NCI-H187 treated with DMSO at 0.1 percent for 48 hours (cell line): ENCODE data around the gene PCLO.

Source experiments
- DNase-seq: peaks from one replicate; lab custom pipeline; 2025; lab: John Stamatoyannopoulos, UW

Gene PCLO

DNA sequence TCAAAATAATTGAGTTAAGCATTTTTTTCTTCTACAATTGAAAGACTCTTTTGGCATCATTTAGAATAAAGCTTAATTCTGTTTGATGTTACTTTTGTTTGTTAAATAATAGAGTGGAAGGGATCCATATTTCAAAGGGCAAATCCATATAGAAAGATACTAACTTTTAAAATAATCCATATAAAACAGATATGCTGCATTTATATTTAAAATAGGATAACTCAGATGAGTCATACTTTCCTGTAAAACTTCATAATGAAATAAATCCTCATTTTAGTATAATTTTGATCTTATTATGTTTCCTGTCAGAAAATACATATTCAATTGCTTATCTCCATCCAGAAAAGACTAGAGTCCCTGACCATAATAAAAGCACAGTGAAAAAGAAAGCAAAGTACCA, 323.6 kb downstream of the PCLO start:
- DNase-seq, result no peak

GRCh38 chr7:82838314-82838713, 324.4 kb downstream of the PCLO start:
- no peak for DNase-seq

DNA sequence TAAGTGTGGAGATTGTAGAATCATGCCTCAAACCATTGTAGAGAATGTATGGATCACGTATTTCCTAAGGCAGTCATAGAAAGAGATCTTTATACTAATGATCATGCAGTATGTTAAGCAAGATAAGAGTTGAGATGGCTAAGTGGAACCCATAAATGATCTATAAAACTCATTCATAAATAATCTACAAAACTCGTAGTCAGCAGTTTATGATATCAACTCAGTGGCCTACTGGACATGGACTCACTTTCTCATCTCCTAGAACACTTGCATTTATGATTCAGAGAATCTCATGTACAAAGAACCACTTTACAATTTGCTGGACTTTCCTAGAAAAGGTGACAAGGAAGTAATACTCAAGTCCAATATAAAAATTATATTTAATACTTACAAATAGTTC, 339.6 kb downstream of the PCLO start:
- no peak for DNase-seq

- no peak for DNase-seq
These were observed 341.6 kb downstream of the PCLO start for GRCh38 chr7:82821037-82821436.

DNA sequence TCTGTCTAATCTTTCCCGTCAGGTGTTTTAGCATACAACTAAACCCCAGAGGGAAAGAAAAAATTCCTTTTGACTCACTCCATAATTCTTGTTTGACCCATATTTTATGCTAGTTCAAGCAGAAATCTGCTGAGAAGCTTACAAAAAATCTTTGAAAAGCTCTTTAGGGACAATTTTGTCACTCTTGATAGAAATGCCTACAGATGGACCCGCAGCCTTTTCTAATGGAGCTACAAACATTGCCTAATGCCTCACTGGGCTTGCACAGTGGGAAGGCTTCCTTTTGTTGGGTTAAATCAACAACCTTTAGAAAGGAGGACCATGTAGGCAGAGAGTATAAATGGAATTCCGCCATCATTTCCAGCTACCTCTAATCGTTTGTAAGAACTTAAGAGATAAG, 344.5 kb downstream of the PCLO start:
- no peak for DNase-seq

GRCh38 chr7:82816272-82816671, 346.4 kb downstream of the PCLO start:
- DNase-seq, result no peak

DNA sequence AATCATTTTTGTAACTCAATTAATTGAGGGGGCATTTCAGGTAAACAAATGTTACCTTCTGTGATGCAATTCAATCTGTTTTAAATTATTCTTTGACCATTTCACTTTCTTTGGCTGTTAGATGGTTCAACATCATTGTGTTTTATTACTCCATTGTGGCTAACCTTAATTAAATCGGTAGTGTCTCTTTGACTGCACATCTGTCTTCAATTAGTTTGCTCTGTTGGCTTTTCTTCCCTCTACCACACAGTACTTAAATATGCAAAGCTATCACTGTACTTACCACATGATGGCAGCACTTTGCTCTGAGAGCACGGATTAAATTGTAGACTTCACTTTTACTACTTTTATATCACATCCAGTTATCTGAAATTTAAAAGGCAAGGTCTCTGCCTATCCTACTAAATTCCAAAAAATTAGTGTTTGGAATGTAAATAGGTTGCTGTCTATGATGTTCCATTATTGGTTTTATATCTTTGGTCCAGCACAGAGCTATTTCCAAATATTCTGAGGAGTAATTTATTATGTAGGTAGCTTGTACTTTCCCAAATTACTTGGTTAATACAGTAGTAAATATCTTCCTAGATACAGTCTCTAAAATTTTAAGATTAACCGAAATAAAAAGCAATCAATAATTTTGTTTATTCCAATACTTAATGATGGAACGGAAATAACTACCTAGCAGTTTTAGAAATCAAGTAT, 352.0 kb downstream of the PCLO start:
- DNase-seq, result peak; percentile 24

DNA sequence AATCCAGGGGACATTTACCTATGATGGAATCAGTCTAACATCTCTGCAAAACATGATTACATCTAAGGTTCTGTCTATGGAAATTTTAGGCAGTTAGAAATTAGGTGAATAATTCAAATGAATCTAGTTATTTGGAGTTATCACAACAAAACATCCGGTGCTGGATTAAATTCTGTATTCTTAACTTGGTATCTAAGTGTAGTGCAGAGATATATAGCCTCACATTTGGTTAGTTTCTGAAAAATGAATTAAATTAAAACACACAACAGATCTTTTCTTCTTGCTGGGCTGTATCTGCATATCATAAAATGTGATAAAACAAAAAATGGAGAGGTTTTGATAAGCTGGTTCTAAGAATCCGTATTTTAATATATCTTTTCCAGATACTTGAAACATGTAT, 354.1 kb downstream of the PCLO start:
- DNase-seq, result no peak

- DNase-seq, result no peak
These were observed 357.1 kb downstream of the PCLO start for GRCh38 chr7:82805527-82805960.

DNA sequence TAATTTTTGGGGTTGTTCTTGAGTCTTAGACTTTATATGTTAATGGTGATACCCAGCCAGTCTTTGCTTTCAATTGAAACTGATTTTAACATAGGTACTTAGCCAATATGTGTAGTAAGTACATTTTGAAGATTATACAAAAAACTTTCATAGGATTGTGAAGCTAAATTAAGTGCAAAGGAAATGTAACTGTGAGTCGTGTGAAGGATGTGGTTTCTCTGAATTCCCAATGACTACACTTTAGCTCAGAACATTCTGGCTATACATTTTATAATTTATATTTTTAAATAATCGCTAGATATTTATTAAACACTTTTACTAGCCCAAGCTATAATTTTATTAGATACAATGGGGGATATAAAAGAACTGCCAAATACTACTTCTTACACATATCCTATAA, 359.3 kb downstream of the PCLO start:
- no peak for DNase-seq

GRCh38 chr7:82789883-82790609, 372.6 kb downstream of the PCLO start:
- DNase-seq, result no peak

- no peak for DNase-seq
These were observed 384.7 kb downstream of the PCLO start for GRCh38 chr7:82778021-82778420.

- DNase-seq, result no peak
These were observed 399.8 kb downstream of the PCLO start for GRCh38 chr7:82762880-82763279.

DNA sequence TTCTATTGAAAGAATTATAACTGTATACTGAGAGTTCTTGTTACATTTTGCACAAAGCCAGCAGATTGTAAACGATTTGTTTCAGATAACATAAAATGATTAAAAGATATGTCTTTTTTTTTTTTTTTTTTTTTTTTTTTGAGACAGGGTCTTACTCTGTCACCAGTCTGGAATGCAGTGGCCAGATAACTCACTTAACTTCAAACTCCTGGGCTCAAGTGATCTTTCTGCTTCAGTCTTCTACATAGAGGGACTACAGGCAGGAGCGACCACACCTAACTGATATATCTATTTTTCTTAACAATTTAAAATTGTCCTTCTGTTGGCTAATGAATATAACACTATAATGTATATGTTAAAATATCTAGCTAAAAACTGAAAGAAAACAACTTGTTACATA, 401.9 kb downstream of the PCLO start:
- no peak for DNase-seq

DNA sequence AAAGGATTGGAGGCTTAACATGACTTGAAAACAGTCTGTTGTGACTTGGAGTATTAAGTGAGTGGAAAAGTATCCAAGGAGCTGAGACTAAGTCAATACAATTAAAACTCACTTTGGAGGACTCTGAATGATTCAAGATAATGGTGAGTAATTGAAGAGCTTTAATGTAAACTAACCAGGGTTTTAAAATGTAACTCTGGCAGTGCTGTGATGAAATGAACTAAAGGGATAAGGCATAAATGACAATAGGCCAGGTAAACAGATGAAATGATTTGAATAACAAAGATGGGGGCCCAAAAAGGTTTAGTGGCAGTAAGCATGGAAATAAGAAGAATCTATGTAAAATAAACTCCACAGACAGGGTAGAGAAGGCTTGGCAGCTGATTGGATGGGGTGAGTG, 402.6 kb downstream of the PCLO start:
- DNase-seq, result no peak

DNA sequence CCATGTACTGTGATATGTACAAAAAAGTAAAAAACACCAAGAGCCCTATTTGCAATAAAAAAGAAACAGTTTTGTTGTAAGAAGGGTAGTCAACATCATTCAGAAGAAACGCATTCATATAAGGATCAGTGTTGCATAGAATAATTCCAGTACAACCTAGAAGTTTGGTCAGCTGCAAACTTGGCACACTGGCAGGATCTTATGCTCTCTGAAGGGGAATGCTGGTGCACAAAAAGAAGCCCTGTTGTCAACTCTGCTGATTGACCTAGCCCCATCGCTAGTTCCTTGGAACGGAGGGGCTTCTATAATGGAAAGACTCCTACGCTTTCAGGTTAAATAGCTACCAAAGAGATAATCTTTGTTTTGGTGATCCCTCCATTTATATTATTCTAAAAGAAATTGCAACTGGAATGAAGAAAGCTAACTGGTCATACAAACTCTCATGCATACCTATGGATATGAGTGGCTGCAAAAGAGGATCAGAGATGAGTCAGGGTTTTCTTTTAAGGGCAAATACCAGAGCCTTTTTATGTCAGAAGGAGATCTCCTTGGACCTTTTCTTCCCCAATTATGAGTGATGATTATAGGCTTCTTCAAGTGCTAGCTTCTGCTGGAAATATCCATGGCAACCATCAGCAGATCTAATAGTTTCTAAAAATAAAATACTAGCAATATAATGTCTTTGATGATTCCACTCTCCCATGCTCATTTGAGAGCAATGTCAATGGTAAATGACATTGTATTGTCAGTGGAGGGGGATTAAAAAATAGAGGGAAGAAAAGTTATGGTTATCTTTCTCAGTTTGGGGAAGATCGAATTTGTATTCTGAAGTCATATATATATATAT, 406.8 kb downstream of the PCLO start:
- no peak for DNase-seq

- DNase-seq, result no peak
These were observed 412.7 kb downstream of the PCLO start for GRCh38 chr7:82750007-82750406.

- DNase-seq, result no peak
These were observed 416.9 kb downstream of the PCLO start for GRCh38 chr7:82745820-82746219.

DNA sequence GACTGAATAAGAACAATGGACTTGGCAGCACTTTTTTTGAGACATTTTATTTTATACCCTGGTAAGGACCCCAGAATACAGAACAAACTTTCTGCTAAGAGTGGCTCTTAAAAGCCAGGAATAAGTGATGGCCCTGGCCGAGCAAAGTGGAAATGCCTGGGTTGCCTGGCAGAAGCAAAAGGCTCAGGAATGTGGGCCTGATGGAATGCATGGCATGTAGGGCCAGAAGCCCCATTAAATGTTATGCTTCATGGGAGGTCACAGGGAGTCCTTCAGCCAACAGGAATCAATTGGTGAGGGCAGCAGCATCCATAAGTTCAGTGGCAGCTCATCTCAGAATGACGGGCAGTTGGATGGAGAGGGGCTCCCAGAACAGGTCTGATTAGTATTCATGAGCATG, 417.6 kb downstream of the PCLO start:
- DNase-seq, result no peak

DNA sequence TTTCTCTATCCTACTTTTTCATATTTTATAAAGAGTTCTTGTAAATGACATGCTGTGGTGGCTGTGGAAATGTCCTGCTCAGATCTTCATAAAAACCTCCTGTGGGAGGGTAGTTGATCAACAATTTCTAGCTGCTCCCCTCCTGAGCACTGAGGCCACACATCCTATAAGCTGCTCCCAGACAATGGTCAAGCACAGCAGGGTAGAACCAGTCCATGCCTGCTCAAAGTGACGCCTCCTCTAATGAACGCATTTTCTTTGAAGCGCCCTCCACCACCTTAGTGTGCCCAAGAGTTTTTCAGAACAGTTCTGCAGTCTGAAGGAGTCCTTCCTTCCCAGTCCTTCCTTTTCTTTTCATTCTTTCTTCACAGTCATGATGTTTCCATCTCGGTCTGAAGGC, 420.5 kb downstream of the PCLO start:
- no peak for DNase-seq

DNA sequence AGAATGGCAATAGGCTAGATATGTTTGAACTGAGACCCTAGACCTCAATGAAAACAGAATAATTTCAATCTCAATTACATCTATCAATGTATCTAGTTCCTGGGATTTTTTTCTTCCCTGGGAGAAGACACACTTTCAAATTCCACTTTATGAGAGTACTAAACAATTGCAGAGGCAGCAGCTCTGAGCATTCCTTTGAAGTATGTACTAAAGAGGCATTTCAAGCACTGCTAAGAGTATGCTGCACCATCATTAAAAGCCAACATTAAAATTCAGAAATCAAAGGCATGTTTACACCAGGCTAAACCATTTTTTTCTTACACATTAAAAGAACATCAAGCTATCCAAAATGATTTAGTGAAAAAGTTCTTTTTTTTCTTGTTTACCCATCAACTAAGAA, 421.2 kb downstream of the PCLO start:
- DNase-seq, result no peak

GRCh38 chr7:82740246-82740848, 422.3 kb downstream of the PCLO start:
- DNase-seq, result no peak
